ENCODE measurements around the gene WDR83. TPM values are rescaled to one million over a fixed set of nuclear protein-coding genes. Genes with fewer than 3 reads are reported as not detected.
A peak's percentile ranks its signal among the peaks of the same experiment; 100 is the strongest.
"Not testable (repeated sequence)": the region's sequence is repeated elsewhere in the genome, so short reads cannot be mapped to it uniquely, and the experiment has no call there.

The WDR83 gene
- total RNA-seq, 4 donors from 2014 or later: 2.2 to 8.4 (median 3.7) TPM

GRCh38 chr19:12676928-12677327, 10.3 kb downstream of the WDR83 start:
- H3K27ac ChIP-seq: no peak overlapping the region
- no peak for DNase-seq
- TF ChIP-seq CTCF (IDR thresholded peaks at IDR 0.05 in 4 of 5, conservative IDR thresholded peaks at IDR 0.05 in 1 of 5): no peak
- no peak for TF ChIP-seq POLR2A (IDR thresholded peaks at IDR 0.05)
- intact Hi-C loops (cut with DNase I; ENCODE audit: low total_unique reads) (no loop called here), in situ Hi-C loops (cut with MboI; ENCODE audit: low sequenced_read_pairs in 4 of 4) (loop anchor here in 1 of 4 donors (10.0 kb wide), 1 partner anchor 122 kb away; the partner anchor contains the start of gene ZNF564)
- H3K27me3 ChIP-seq: no peaks in the 10 kb centered on the region
- no peak overlapping the region for H3K4me3 ChIP-seq
- H3K9me3 ChIP-seq: no peaks in the 10 kb centered on the region
- ATAC-seq: no peak
- peaks cover 5 to 78% of the 10 kb centered on the region in 2 donors for H3K36me3 ChIP-seq
- H3K4me1 ChIP-seq: peaks cover 4 to 12% of the 10 kb centered on the region in 2 donors

GRCh38 chr19:12678039-12678438, 11.4 kb downstream of the WDR83 start:
- in situ Hi-C loops (cut with MboI; ENCODE audit: low sequenced_read_pairs in 4 of 4): loop anchor here in 1 of 4 donors (10.0 kb wide), 1 partner anchor 123 kb away; the partner anchor contains the start of gene ZNF564
- H3K4me3 ChIP-seq; H3K9me3 ChIP-seq; intact Hi-C loops (cut with DNase I; ENCODE audit: low total_unique reads); H3K27me3 ChIP-seq; H3K27ac ChIP-seq; DNase-seq; ATAC-seq: not testable (repeated sequence)
- peaks cover 4 to 16% of the 10 kb centered on the region in 2 donors for H3K4me1 ChIP-seq
- H3K36me3 ChIP-seq: peaks cover 5 to 68% of the 10 kb centered on the region in 2 donors

GRCh38 chr19:12680034-12680433, 13.4 kb downstream of the WDR83 start:
- in situ Hi-C loops (cut with MboI; ENCODE audit: low sequenced_read_pairs in 4 of 4): no loop called here
- peaks cover 5 to 50% of the 10 kb centered on the region in 2 donors for H3K36me3 ChIP-seq
- no peak for DNase-seq
- H3K4me1 ChIP-seq: peaks cover 4 to 16% of the 10 kb centered on the region in 2 donors
- no peaks in the 10 kb centered on the region for H3K27me3 ChIP-seq
- intact Hi-C loops (cut with DNase I; ENCODE audit: low total_unique reads): loop anchor here (2.0 to 5.0 kb wide), 2 partner anchors 42 to 55 kb away; partner anchors contain the start of genes TNPO2 and TRIR
- no peak for ATAC-seq
- H3K4me3 ChIP-seq: no peak overlapping the region
- no peak overlapping the region for H3K27ac ChIP-seq
- no peak for TF ChIP-seq CTCF (IDR thresholded peaks at IDR 0.05 in 4 of 5, conservative IDR thresholded peaks at IDR 0.05 in 1 of 5)
- H3K9me3 ChIP-seq: no peaks in the 10 kb centered on the region

- DNase-seq: peak; percentile 94
- peak within 1 kb of the TSS; percentile 94 to 99 (median 96) for H3K27ac ChIP-seq
- no peaks in the 10 kb centered on the region for H3K27me3 ChIP-seq
- peak; percentile 95 to 97 for ATAC-seq
- in situ Hi-C loops (cut with MboI; ENCODE audit: low sequenced_read_pairs in 4 of 4): no loop called here
- H3K9me3 ChIP-seq: no peaks in the 10 kb centered on the region
- H3K36me3 ChIP-seq: peaks cover 5 to 37% of the 10 kb centered on the region in 2 donors
- TF ChIP-seq POLR2A (IDR thresholded peaks at IDR 0.05): peak; percentile 45 to 70
- TF ChIP-seq CTCF (IDR thresholded peaks at IDR 0.05 in 4 of 5, conservative IDR thresholded peaks at IDR 0.05 in 1 of 5): peak in 2 of 5 experiments; percentile 26 to 41
- H3K4me3 ChIP-seq: peak within 1 kb of the TSS; percentile 88 to 99 (median 99)
- intact Hi-C loops (cut with DNase I; ENCODE audit: low total_unique reads): loop anchor here (2.0 to 5.0 kb wide), 2 partner anchors 41 to 53 kb away; partner anchors contain the start of genes TNPO2 and TRIR
- peaks cover 4 to 16% of the 10 kb centered on the region in 2 donors for H3K4me1 ChIP-seq
Observed at GRCh38 chr19:12681074-12681987, 14.7 kb downstream of the WDR83 start, which contains the start of gene DHPS. Gene DHPS (minus strand): TSS chr19:12681880. CDS start chr19:12681766, 114 bp downstream.

- intact Hi-C loops (cut with DNase I; ENCODE audit: low total_unique reads): no loop called here
- H3K4me1 ChIP-seq: peaks cover 3 to 6% of the 10 kb centered on the region in 2 donors
- DNase-seq (no peak), ATAC-seq (no peak)
- TF ChIP-seq POLR2A (IDR thresholded peaks at IDR 0.05) (no peak), CTCF (IDR thresholded peaks at IDR 0.05 in 4 of 5, conservative IDR thresholded peaks at IDR 0.05 in 1 of 5) (no peak)
- no peaks in the 10 kb centered on the region for H3K27me3 ChIP-seq
- no peak overlapping the region for H3K27ac ChIP-seq
- H3K36me3 ChIP-seq: no peaks in the 10 kb centered on the region
- no peak overlapping the region for H3K4me3 ChIP-seq
- H3K9me3 ChIP-seq: no peaks in the 10 kb centered on the region
- in situ Hi-C loops (cut with MboI; ENCODE audit: low sequenced_read_pairs in 4 of 4): no loop called here
Observed at GRCh38 chr19:12685831-12686230, 19.2 kb downstream of the WDR83 start.

Measured in gastrocnemius medialis (tissue), 4 donors.